H9 (cell line): ENCODE data around the gene RELL1. TPM values are rescaled to one million over a fixed set of nuclear protein-coding genes. Genes with fewer than 3 reads are reported as not detected.

Experiments used
- DNase-seq: peaks from one replicate; pipeline ENCODE4 v3.0.0-alpha.2; 2017
- H2AFZ ChIP-seq: one replicate; pipeline ENCODE4 v1.6.1; 2013; ENCODE audit warnings: mild to moderate bottlenecking, low read length, control low read depth, moderate library complexity
- H2AK5ac ChIP-seq: 2 replicates; pipeline ENCODE4 v1.6.1; 2013; ENCODE audit warnings: low read length, control low read depth, mixed read lengths; ENCODE audit not compliant: insufficient read length
- H2BK120ac ChIP-seq: one replicate; pipeline ENCODE4 v1.6.1; 2013; ENCODE audit warnings: low read depth, mild to moderate bottlenecking, low read length, control low read depth, inconsistent platforms; ENCODE audit not compliant: poor library complexity, severe bottlenecking
- H2BK12ac ChIP-seq: 2 replicates; pipeline ENCODE4 v1.6.1; 2013; ENCODE audit warnings: low read length, control low read depth, mixed read lengths, low read depth; ENCODE audit not compliant: insufficient read length
- H2BK15ac ChIP-seq: 2 replicates; pipeline ENCODE4 v1.6.1; 2013; ENCODE audit warnings: low read depth, low read length, control low read depth
- H2BK20ac ChIP-seq: one replicate; pipeline ENCODE4 v1.6.1; 2013; ENCODE audit warnings: low read depth, mild to moderate bottlenecking, low read length, control low read depth, inconsistent platforms; ENCODE audit not compliant: poor library complexity, severe bottlenecking
- H2BK5ac ChIP-seq: 2 replicates; pipeline ENCODE4 v1.6.1; 2013; ENCODE audit warnings: low read length, control low read depth, mixed read lengths; ENCODE audit not compliant: insufficient read length
- H3K14ac ChIP-seq: 2 replicates; pipeline ENCODE4 v1.6.1; 2013; ENCODE audit warnings: low read length, control low read depth; ENCODE audit not compliant: insufficient read depth
- H3K18ac ChIP-seq: 2 replicates; pipeline ENCODE4 v1.6.1; 2013; ENCODE audit warnings: low read depth, mild to moderate bottlenecking, mixed read lengths, low read length, control low read depth; ENCODE audit not compliant: insufficient read length
- H3K23ac ChIP-seq: 2 replicates; pipeline ENCODE4 v1.6.1; 2013; ENCODE audit warnings: low read length, control low read depth, mixed read lengths, low read depth; ENCODE audit not compliant: insufficient read length
- H3K23me2 ChIP-seq: 2 replicates; pipeline ENCODE4 v1.6.1; 2013; ENCODE audit warnings: low read depth, mild to moderate bottlenecking, mixed read lengths, low read length, control low read depth; ENCODE audit not compliant: insufficient read length, poor library complexity, severe bottlenecking
- H3K27ac ChIP-seq: 2 replicates; pipeline ENCODE4 v1.5.1; 2013; ENCODE audit warnings: low read length, control low read depth, mixed read lengths, low read depth; ENCODE audit not compliant: insufficient read length
- H3K27me3 ChIP-seq: 2 replicates; pipeline ENCODE4 v1.6.1; 2013; ENCODE audit warnings: low read length, control low read depth, inconsistent platforms; ENCODE audit not compliant: insufficient read depth
- H3K4ac ChIP-seq: 2 replicates; pipeline ENCODE4 v1.6.1; 2013; ENCODE audit warnings: low read depth, mild to moderate bottlenecking, control low read depth, inconsistent platforms, low read length, moderate library complexity
- H3K4me1 ChIP-seq: 2 replicates; pipeline ENCODE4 v1.6.1; 2013; ENCODE audit warnings: low read length, control low read depth, inconsistent platforms; ENCODE audit not compliant: insufficient read depth
- H3K4me2 ChIP-seq: 2 replicates; pipeline ENCODE4 v1.6.1; 2013; ENCODE audit warnings: low read length, control low read depth, mixed read lengths; ENCODE audit not compliant: insufficient read length, insufficient read depth
- H3K56ac ChIP-seq: 2 replicates; pipeline ENCODE4 v1.6.1; 2013; ENCODE audit warnings: low read depth, mild to moderate bottlenecking, mixed read lengths, low read length, control low read depth; ENCODE audit not compliant: insufficient read length
- H3K79me1 ChIP-seq: 2 replicates; pipeline ENCODE4 v1.6.1; 2013; ENCODE audit warnings: low read depth, mild to moderate bottlenecking, moderate library complexity, low read length, control low read depth, inconsistent platforms; ENCODE audit not compliant: insufficient read depth, poor library complexity, severe bottlenecking
- H3K79me2 ChIP-seq: 2 replicates; pipeline ENCODE4 v1.6.1; 2013; ENCODE audit warnings: low read length, control low read depth, inconsistent platforms; ENCODE audit not compliant: insufficient read depth
- H3K9ac ChIP-seq: 2 replicates; pipeline ENCODE4 v1.6.1; 2013; ENCODE audit warnings: low read length, control low read depth, mixed read lengths; ENCODE audit not compliant: insufficient read length; ENCODE audit errors: extremely low read depth
- H3K9me3 ChIP-seq: one replicate; pipeline ENCODE4 v1.6.1; 2013; ENCODE audit warnings: low read depth, low read length, inconsistent platforms; ENCODE audit not compliant: control insufficient read depth
- H3T11ph ChIP-seq: one replicate; pipeline ENCODE4 v1.6.1; 2013; ENCODE audit warnings: mild to moderate bottlenecking, low read length, control low read depth, inconsistent platforms
- H4K20me1 ChIP-seq: one replicate; pipeline ENCODE4 v1.6.1; 2013; ENCODE audit not compliant: control insufficient read depth, insufficient read length, insufficient read depth
- H4K5ac ChIP-seq: 2 replicates; pipeline ENCODE4 v1.6.1; 2013; ENCODE audit warnings: low read depth, mild to moderate bottlenecking, mixed read lengths, low read length, control low read depth; ENCODE audit not compliant: insufficient read length
- H4K8ac ChIP-seq: replicated peaks from 2 replicates; pipeline ENCODE4 v1.6.1; 2013; ENCODE audit warnings: low read length, control low read depth, mixed read lengths, low read depth; ENCODE audit not compliant: insufficient read length
- H4K91ac ChIP-seq: 2 replicates; pipeline ENCODE4 v1.6.1; 2013; ENCODE audit warnings: low read depth, mild to moderate bottlenecking, moderate library complexity, mixed read lengths, low read length, control low read depth; ENCODE audit not compliant: insufficient read length
- H3K27ac Mint-ChIP-seq, 3 experiments: 2 replicates in 2 of 3; 3 replicates in 1 of 3; pipeline ENCODE4 v1.8.0; 2020 to 2021; ENCODE audit warnings: mixed read lengths in 3 of 3, mild to moderate bottlenecking in 1 of 3, moderate library complexity in 1 of 3
- H3K27me3 Mint-ChIP-seq: 2 replicates; pipeline ENCODE4 v1.8.0; 2021; ENCODE audit warnings: low read depth, mild to moderate bottlenecking, moderate library complexity, mixed read lengths
- H3K36me3 Mint-ChIP-seq, 3 experiments: 2 replicates in 2 of 3; 3 replicates in 1 of 3; pipeline ENCODE4 v1.8.0; 2020 to 2021; ENCODE audit warnings: low read depth in 3 of 3, mixed read lengths in 3 of 3; ENCODE audit not compliant: insufficient read depth in 1 of 3
- H3K4me1 Mint-ChIP-seq, 2 experiments: 2 replicates each; pipeline ENCODE4 v1.8.0; 2020; ENCODE audit warnings: mixed read lengths in 2 of 2
- H3K4me3 Mint-ChIP-seq, 2 experiments: 2 replicates in 1 of 2; 3 replicates in 1 of 2; pipeline ENCODE4 v1.8.0; 2020 to 2021; ENCODE audit warnings: mild to moderate bottlenecking in 2 of 2, mixed read lengths in 2 of 2, moderate library complexity in 1 of 2
- H3K9me3 Mint-ChIP-seq, 2 experiments: 2 replicates in 1 of 2; 3 replicates in 1 of 2; pipeline ENCODE4 v1.8.0; 2020; ENCODE audit warnings: mild to moderate bottlenecking in 2 of 2, mixed read lengths in 2 of 2, moderate library complexity in 1 of 2
- WGBS: extraction: QIAGEN DNeasy Blood & Tissue Kit; methylation state at CpG from one replicate; pipeline ENCODE4 v1.1.7; 2013; ENCODE audit warnings: missing lambda C conversion rate, low lambda C conversion rate, mixed read lengths; ENCODE audit not compliant: insufficient read length; ENCODE audit errors: extremely low coverage; 5-methylcytosine and 5-hydroxymethylcytosine counted together
- total RNA-seq: library from RNA; stranded (reverse); gene quantifications from 2 replicates; pipeline ENCODE4 v1.2.1, GENCODE V29; 2021
- TF ChIP-seq, protein P1 (sequence below): fragments of 200-600 bp; sonication (generic); conservative IDR thresholded peaks from 3 replicates; pipeline ENCODE4 v1.8.0; 2021; ENCODE audit warnings: antibody characterized with exemption, mild to moderate bottlenecking

RELL1 gene
- total RNA-seq, 1 experiment from 2014 or later = 10.8 TPM

DNA sequence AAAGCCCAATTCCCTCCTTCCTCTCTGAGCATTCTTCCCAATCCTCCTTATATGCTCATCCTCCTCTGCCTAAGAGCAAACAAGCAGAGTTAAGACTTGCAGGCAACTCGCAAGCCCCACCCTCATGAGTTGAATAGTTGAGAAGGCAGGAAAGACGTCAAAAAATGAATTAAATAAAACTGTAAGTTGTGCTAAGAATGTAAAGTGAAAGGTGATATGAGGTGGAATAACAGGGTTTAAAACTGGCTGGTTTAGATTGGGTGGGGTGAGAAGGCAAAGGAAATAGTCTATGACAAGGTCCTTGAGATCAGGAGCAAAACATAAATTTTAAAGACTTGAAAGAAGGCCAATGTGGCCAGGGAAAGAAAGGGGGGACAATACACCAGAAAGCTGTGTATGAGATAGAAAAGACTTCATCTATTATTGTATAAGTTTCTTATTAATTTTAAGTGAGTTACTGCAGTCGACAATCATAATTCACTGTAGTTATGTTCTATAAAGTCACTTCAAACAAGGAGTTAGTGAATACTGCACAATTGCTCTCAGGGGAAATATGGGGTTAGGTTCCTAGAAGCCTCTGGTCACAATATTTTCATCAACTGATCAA, 124.9 kb downstream of the RELL1 start:
- Histone ChIP-seq H4K91ac (no peak overlapping the region), H3K27me3 (no peaks in the 10 kb centered on the region), H3K4ac (no peak overlapping the region), H4K20me1 (no peaks in the 10 kb centered on the region), H3K4me1 (no peaks in the 10 kb centered on the region), H2BK12ac (no peak overlapping the region), H3K27ac (no peak overlapping the region), H3K18ac (no peak overlapping the region), H2BK20ac (no peak overlapping the region), H3K4me2 (no peak overlapping the region), H3K23me2 (no peaks in the 10 kb centered on the region), H3K56ac (no peak overlapping the region), H3K9me3 (no peaks in the 10 kb centered on the region), H4K5ac (no peak overlapping the region), H4K8ac (no peak overlapping the region), H3K79me2 (no peaks in the 10 kb centered on the region), H2AK5ac (no peak overlapping the region), H2BK15ac (no peak overlapping the region), H2AFZ (no peak overlapping the region), H2BK120ac (no peak overlapping the region), H3K9ac (no peak overlapping the region), H3K14ac (no peak overlapping the region), H3T11ph (no peak overlapping the region), H3K23ac (no peak overlapping the region), H3K79me1 (no peaks in the 10 kb centered on the region), H2BK5ac (no peak overlapping the region)
- TF ChIP-seq, protein P1, sequence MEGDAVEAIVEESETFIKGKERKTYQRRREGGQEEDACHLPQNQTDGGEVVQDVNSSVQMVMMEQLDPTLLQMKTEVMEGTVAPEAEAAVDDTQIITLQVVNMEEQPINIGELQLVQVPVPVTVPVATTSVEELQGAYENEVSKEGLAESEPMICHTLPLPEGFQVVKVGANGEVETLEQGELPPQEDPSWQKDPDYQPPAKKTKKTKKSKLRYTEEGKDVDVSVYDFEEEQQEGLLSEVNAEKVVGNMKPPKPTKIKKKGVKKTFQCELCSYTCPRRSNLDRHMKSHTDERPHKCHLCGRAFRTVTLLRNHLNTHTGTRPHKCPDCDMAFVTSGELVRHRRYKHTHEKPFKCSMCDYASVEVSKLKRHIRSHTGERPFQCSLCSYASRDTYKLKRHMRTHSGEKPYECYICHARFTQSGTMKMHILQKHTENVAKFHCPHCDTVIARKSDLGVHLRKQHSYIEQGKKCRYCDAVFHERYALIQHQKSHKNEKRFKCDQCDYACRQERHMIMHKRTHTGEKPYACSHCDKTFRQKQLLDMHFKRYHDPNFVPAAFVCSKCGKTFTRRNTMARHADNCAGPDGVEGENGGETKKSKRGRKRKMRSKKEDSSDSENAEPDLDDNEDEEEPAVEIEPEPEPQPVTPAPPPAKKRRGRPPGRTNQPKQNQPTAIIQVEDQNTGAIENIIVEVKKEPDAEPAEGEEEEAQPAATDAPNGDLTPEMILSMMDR = no peak
- Mint-ChIP-seq H3K27ac (no peak overlapping the region), H3K4me1 (peaks cover 6 to 8% of the 10 kb centered on the region in 2 experiments), H3K9me3 (peaks cover 3 to 5% of the 10 kb centered on the region in 2 experiments; a peak in 3 of 5 replicates), H3K36me3 (peaks cover 0 to 5% (median 2%) of the 10 kb centered on the region in 3 experiments; a peak in 3 of 7 replicates), H3K4me3 (no peak overlapping the region), H3K27me3 (no peaks in the 10 kb centered on the region; the same call in 1 of the 2 replicates)
- no CpG with 5 or more reads among the region's 3 CpGs for WGBS
- DNase-seq = no peak

Other genes with a start within 250 kb of the RELL1 start
- gene PGM2, start 140.3 kb upstream of the RELL1 start, total RNA-seq = 26.6 and 30.4 TPM in 2 replicates
- 101 and 109 TPM in 2 replicates for gene TBC1D1, start 204.7 kb upstream of the RELL1 start, total RNA-seq